H4 (cell line): ENCODE data around the gene UBE2R2. TPM values are rescaled to one million over a fixed set of nuclear protein-coding genes. Genes with fewer than 3 reads are reported as not detected.
"Not testable (repeated sequence)": the region's sequence is repeated elsewhere in the genome, so short reads cannot be mapped to it uniquely, and the experiment has no call there.

Source experiments
- DNase-seq: peaks from one replicate; pipeline ENCODE4 v3.0.0-alpha.2; 2015; ENCODE audit warnings: low spot score
- total RNA-seq: library from RNA; depleted of rRNA; stranded (reverse); fragments of >200 nt; shearing (Covaris generic); gene quantifications from 2 replicates; pipeline ENCODE4 v1.2.3, GENCODE V29; 2014; rRNA removed

UBE2R2 gene, protein sequence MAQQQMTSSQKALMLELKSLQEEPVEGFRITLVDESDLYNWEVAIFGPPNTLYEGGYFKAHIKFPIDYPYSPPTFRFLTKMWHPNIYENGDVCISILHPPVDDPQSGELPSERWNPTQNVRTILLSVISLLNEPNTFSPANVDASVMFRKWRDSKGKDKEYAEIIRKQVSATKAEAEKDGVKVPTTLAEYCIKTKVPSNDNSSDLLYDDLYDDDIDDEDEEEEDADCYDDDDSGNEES
- total RNA-seq: 23.8 and 27.6 TPM in 2 replicates

DNA sequence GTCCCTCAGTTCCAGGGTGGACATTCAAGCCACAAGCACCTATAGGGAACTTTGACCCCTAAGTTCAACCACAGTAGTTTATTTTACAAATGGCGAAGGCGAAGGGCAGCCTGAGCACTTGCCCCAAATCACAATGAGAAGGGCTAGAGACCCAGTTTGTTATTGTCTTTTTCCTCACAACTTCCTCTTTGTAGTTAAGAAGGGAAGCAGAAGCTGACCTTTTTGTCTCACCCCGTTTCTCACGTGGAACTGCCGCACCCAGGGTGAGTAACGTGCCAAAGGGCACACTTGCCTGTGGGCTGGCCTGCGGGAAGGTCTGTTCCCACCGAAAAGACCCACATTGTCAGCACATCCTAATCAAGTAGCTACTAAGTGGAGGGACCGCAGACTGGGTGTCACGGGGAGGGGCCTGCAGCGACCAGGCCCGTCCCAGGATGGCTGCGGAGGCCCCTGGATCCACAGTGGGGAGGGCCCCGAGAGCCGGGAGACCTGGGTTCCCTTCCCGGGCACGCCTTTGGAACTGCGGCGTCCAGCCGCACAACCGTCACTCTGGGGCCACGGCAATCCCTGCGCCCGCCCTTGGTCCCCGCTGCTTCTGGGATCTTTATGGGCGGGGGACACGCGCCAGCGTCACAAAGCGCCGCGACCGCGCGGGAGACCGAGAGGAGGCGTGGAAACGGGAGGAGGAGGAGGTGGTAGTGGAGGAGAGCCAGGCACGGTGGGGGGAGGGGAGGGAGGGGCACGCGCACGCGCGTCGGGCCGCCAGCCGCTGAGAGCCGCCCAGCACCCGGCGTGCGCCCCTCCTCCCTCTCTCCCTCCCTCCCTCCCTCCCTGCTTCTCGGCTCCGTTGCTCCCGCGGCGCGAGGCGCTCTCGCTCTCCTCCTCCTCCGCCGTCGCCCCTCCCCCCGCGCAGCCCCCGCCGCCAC lies at the start of gene UBE2R2:
Gene UBE2R2 (plus strand): TSS at position 834 of the 926 bp plus-strand sequence. CDS start 598 bp downstream, outside the sequence.
- DNase-seq: peak; percentile 90

DNA sequence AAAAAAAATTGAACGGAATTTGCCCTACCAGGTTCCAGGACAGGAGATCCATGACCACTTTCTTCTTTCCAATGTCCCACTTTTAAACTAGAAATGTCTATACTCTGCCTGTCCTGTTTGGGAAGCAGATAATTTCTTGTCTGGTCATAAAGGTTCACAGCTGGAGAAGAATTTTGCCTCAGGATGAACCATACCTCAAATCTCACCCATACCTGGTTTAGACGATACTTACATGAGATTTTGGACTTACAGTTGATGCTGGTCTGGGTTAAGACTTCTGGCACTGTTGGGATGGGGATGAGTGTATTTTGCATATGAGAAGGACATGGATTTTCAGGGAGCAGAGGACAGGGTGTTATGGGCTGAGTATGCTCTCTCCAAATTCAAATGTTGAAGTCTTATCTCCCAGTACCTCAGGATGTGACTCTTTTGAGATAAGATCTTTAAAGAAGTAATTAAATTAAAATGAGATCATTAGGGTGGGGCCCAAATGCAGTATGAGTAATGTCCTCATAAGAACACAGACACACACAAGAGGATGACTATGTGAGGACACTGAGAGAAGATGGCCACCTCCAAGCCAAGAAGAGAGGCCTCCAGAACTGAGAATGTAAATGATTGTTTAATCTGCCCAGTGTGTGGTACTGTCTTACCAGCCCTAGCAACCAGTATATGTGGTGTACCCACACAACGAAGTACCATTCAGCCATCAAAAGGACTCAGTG lies 46.6 kb upstream of the UBE2R2 start:
- DNase-seq: not testable (repeated sequence)

DNA sequence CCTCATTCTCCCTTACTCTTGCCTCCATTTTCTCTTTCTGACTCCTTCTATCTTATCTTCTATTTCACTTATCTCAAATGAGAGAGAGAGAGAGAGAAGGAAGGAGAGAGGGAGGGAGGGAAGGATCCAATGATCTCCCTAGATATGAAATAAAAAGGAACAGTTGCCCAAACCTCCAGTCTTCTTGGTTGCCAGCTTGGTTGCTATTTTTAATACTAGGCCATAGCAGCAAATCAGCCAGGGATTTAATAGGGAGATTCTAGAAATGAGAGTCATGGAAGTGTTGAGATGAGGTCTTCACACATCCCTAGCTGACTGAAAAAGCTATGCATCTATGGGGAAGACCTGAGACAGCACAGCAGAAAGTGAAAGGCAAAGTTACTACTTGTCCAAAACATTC lies 43.8 kb upstream of the UBE2R2 start:
- DNase-seq: not testable (repeated sequence)

DNA sequence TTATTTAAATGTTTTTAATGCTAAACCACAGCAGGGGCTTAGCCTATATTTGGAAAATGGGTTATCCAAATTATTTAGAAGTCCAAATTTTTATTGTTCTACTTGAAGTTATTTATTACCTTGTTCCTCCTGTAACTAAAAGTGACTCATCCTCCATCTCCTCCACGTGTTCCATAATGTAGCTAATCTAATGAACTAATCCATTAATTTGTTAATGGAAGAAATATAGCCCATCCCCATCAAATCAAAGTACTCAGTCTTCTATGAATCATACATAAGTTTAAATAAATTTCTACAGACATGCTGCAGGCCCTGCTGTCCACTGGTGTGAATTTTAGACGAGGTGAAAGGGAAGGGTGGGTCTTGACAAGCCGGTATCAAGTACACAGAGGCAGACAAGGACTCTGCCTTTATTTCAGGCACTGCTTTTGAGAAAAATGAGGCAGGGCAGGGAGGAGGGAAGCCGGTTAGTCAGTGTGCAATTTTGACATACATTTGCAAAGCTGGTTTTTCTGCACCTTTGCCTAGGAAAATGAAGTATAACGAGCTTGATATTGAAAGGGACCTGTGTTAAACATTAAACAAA lies 42.8 kb upstream of the UBE2R2 start:
- DNase-seq: not testable (repeated sequence)

DNA sequence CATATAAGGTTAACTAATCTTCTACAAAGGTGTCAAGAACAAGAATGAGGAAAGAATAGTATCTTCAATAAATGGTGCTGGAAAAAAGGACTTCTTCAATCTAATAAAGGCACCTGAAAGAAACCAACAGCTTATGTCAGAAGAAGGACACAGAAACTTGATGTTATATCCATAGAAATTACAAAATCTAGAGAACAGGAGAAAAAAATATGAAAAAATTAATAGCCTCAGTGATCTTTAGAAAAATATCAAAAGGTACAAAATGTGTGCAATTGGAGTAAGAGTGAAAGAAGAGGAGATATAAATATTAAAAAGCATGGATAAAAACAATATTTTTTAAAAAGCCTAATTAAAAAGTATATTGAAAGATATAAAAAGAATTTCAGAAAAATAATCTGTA lies 40.4 kb upstream of the UBE2R2 start:
- DNase-seq: no peak

DNA sequence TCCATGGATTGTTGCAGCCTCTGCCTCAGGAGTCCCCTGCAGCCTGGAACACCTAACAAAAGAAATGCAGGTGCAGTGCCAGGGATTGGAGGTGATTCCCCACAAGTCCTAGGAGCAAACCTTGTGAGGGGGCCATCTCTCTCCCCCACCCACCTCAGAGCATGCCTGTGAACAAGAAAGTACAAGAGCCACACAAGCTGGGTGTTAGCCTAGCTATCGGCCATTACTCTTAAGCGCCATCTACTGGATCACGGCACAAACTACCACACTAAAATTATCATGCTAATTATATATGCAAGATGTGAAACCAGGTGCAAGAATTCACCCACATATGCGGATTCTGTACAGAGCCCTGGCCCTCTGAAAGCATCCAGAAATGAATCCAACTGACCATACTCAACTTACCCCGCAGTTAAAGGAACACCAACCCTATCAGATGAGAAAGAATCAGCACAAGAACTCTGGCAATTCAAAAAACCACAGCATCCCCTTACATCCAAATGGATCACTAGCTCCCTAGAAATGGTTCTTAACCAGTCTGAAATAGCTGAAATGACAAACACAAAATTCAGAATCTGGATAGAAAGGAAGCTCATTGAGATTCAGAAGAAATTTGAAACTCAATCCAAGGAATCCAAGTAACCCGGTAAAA lies 38.1 kb upstream of the UBE2R2 start:
- DNase-seq: peak; percentile 61

DNA sequence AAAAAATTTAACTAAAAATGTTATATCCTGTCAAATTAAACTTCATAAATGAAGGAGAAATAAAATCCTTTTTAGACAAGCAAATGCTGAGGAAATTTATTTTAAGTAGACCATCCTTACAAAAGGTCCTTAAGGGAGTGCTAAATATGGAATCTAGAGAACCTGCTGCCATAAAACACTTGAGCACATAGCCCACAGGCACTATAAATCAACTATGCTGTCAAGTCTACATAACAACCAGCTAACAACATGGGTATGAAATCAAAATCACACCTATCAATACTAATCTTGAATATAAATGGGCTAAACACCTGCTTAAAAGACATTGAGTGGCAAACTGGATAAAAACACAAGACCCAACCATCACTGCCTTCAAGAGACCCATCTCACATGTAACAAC lies 36.7 kb upstream of the UBE2R2 start:
- DNase-seq: no peak

DNA sequence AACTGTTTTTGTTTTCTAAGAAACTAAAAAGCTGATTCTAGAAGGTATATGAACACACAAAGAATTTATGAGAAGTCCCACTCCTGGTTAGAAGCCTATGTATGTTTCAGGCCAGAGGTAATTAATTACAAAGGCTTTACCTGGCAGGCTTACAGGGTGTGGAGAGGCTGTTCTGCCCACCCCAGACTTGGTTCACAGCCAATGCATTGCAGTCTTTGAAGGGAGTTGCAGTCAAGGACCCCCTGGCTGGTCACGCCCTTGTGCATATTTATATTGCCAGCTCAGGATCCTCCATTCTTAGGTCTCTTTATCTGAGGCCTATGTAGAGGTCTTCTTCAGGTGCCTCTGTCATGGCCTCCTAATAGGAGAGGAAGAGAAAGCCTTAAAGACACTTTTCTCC lies 35.2 kb upstream of the UBE2R2 start:
- no peak for DNase-seq

DNA sequence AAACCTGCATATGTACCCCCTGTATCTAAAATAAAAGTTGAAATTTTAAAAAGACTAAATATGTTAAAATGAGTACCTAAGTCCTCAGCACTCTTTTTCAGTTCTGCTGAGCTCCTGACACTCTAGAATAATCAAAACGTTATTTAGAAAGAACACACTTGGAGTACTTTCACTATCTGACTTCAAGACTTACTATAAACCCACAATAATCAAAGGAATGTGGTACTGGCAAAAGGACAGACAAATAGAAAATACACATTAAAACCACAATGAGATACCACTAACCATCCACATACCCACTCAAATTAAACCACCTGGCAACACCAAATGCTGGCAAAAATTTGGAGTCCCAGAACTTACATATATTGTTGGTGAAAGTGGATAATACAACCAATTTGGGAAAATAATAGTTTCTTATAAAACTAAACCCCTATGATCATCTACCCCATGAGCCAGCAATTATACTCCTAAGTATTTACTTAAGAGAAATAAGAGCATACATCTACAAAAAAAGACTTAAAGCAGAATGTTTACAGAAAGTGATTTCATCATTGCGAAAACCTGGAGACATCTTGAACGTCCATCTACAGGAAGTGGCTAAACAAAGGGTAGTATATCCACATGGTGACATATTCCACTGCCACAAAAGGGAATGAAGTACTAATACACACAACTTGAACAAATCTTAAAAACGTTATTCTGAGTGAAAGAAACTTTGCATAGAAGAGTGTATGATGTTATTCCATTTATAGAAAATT lies 34.4 kb upstream of the UBE2R2 start:
- peak; percentile 87 for DNase-seq

DNA sequence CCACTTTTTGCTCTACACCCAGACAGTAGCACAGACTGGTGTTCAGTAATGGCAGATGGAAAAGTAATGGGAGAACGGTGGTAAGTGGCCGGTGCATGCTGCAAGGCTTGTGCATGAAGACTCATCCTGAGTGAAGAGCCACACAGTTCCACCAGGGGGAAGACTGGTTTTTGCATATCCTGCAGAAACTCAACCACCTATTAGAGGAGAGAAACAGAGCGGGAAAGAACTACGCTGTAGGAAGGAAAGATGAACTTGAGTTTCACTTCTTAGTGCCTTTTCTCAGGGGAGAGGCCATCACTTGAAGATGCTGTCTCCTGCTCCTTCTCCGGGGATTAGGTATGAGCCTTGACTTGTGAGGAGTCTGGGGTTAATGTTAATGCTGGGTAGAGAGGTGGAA lies 31.0 kb upstream of the UBE2R2 start:
- no peak for DNase-seq

DNA sequence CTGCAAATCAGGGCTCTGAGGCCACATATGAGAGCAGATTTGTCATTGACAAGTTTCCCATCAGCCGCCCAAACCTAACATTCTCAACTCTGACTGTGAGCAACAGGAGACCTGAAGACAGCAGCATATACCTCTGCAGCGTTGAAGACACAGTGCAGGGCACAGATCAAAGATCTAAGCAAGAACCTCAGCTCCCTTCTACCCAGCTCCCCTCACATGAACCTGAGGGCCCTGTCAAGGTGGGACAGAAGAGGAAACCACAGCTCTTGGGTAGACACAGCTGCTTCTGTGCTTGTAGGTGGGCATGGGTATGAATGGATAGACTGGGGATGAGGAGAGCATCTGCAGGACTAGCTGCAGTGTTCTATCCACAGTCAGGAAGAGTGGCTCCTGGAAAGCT lies 30.3 kb upstream of the UBE2R2 start:
- no peak for DNase-seq

DNA sequence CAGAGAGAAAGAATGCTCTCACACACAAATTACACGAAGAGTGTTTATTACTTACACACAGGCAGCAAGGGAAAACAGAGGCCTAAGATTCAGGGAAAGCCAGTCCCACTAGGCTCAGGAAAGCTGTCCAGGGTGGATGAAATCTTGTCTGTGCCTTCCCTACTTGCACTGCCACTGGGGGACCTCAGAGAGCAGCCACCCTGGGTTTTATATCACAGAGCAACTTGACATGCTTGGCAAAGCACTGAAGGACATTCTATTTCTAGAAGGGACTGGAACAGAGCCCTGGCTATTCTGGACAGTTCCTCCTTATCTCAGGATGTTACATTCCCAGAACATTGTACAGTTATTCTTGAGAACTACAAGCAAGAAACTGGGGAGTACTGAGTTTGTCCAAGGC lies 29.1 kb upstream of the UBE2R2 start:
- DNase-seq: no peak

DNA sequence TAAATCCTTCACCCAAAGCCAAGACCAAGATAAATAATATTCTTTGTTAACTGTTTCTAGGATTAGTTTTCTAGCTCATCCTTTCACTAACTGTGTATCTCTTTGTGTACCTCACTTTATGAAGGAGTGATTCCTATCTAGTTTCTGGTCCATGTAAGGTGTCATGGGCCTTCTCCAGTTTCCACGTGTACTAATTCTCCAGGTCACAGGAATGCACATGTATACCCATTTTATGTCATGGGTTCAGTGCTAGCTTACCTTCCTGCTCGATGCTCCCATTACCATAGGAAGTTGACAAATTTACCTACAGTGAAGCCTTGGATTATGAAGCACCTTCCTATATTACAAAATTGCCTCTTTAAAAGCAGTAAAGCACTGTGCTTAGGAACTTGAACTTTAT lies 27.5 kb upstream of the UBE2R2 start:
- DNase-seq: not testable (repeated sequence)

DNA sequence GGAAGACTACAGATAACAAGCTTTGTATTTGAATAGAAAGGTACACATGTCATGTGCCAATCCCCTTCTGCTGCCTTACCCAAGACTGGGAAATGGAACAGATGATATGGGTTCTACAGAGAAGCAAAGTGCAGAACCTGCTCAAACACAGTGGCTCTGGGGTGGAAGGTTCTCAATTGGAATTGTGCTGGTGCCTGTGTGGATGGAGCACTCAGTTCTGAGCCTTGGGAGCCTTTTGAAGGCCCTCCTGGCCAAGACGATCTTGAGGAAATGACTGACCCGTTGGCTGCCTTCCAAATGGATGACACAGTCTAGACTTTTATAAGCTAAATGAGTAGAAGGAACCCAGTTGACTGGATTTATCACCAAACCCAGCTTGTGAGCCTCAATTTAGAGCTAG lies 25.8 kb upstream of the UBE2R2 start:
- no peak for DNase-seq

DNA sequence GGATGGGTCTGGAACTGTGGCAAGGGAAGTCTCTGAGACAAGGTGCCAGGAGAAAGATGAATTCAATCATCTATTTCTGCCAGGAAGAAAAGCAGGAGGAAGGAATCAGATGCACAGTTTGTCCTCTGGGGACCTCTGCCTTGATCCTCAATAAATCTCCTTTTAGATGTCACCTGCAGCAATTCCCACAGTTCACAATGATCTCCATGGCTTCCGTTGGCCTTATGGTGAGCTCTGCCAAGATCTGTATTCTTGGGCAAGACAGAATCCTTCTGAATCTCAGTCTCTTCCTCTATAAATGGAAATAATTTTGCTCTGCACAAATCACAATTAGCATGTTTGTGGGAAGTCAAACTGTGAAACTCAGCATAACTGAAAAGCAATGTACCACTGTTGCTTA lies 23.5 kb upstream of the UBE2R2 start:
- not testable (repeated sequence) for DNase-seq

DNA sequence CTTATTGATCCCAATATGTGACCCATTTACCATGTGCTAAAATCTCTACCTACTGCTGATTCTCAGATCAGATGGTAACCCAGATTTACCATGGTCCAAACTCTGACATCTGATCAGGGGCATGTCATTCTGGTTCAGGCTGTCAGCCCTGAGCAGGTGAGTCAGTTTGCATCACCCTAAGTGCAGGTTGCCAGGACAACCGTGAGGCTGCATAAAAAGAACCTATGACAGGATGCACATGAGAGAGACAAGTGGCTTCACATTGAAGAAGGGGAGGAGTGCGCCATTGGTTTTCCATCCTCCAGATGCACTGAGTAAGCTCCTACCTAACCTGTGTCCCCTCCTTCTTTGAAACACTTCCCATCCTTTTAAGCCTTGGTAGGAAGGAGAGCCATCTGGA lies 22.4 kb upstream of the UBE2R2 start:
- DNase-seq: no peak

DNA sequence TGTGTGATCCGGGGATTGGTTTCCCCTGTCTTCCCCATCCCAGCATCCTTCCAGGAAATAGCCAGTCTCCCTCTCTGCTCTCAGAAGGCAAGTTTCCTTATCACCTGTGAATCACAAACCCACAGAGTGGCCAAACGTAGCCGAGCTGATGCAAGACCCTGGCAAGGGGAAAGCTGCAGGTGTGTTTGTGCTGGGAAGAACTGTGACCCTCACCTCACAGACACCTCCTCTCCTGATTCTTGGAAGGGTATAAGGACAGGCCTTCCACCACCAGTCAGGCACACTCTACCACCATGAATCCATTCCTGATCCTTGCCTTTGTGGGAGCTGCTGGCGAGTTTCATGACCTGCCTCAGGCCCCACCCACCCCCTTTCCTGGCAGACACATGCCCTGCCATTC lies 21.7 kb upstream of the UBE2R2 start, which contains the start of gene PRSS3:
Gene PRSS3 (plus strand): TSS at position 281 of the 400 bp plus-strand sequence. CDS start 13 bp downstream, at position 294.
- no peak for DNase-seq

DNA sequence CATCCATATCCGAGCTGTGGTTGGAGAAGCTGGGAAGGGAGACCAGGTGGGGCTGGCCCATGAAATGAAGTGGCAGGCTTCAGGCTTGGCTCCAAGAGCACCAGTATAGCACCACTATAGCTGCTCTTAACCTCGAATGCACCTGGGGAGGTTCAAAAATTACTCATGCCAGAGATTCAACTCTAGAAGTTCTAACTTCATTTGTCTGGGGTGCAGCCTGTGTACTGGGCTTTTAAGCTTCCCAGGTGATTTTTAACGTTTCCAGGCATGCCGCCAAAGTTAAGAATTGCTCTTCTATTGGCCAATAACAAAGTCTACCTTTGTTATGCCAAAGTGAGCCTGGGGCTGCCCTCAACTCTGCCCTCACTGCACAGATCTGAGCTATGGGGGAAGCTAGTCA lies 21.1 kb upstream of the UBE2R2 start:
- no peak for DNase-seq

DNA sequence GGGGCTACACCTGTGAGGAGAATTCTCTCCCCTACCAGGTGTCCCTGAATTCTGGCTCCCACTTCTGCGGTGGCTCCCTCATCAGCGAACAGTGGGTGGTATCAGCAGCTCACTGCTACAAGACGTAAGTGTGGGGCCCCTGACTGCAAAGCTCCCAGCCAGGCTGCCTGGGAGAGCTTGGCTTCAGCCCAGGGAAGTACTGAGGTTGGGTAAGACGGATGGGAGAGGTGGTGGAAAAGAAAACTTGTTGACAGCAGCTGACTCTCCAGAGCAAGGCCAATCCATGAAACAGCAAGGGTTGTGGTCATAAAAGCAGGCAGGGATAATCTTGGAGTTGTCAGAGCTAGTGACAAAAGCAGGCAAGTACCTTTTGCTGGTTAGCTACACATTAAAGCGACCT lies 20.3 kb upstream of the UBE2R2 start:
- DNase-seq: not testable (repeated sequence)

DNA sequence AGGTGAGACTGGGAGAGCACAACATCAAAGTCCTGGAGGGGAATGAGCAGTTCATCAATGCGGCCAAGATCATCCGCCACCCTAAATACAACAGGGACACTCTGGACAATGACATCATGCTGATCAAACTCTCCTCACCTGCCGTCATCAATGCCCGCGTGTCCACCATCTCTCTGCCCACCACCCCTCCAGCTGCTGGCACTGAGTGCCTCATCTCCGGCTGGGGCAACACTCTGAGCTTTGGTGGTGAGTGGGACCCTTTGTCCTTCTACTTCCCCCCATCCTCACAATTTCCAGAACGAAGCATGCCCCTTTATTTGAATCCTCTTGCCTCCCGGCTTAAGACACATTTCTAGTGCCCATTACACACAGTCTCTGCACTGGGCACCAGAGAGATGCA lies 19.1 kb upstream of the UBE2R2 start:
- no peak for DNase-seq

DNA sequence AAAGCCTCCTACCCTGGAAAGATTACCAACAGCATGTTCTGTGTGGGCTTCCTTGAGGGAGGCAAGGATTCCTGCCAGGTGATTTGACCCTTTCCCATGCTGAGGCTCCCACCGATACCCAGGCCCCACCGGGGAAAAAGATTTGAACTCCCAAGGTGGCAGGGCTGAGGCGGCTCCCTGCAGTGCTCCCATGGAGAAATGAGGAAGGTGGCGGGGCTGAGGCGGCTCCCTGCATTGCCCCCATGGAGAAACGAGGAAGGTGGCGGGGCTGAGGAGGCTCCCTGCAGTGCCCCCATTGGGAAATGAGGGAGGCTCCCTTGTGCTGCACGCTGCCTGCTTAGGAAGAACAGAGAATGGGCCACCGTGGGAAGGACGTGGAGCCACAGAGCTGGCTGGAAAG lies 18.4 kb upstream of the UBE2R2 start:
- no peak for DNase-seq
